H1 (cell line): ENCODE results near the gene PIGK. TPM values are rescaled to one million over a fixed set of nuclear protein-coding genes. Genes with fewer than 3 reads are reported as not detected.

Experiments used
- CTCF ChIA-PET: fragments of 300-600 bp; sonication (Branson Sonifier 250); formaldehyde crosslinking; loops from one replicate; lab custom pipeline; 2021; ENCODE audit not compliant: partially characterized antibody; lab: Charles Lee
- POLR2A ChIA-PET: fragments of 300-600 bp; sonication (Branson Sonifier 250); formaldehyde crosslinking; loops from one replicate; lab custom pipeline; 2021; ENCODE audit warnings: inconsistent platforms; ENCODE audit not compliant: partially characterized antibody; lab: Charles Lee
- DNase-seq, 2 experiments: peaks; one replicate each; pipeline versions ENCODE4 v3.0.0 to v3.0.0-alpha.2; 2010 to 2022; ENCODE audit warnings: low spot score in 2 of 2, low read depth in 1 of 2, mixed read lengths in 1 of 2
- FAIRE-seq: peaks from 2 replicates; lab custom pipeline; 2011; peaks lifted over from hg19 to GRCh38; lab: Jason Lieb, UNC
- H2AFZ ChIP-seq: 2 replicates; pipeline ENCODE4 v1.8.1; 2012; ENCODE audit warnings: low read length, inconsistent platforms
- H2AK5ac ChIP-seq: 2 replicates; pipeline ENCODE4 v1.6.1; 2013; ENCODE audit warnings: low read depth, low read length
- H2BK120ac ChIP-seq: replicated peaks from 2 replicates; pipeline ENCODE3; 2013; ENCODE audit warnings: low read depth, low read length, inconsistent platforms
- H2BK12ac ChIP-seq: 2 replicates; pipeline ENCODE4 v1.6.1; 2013; ENCODE audit warnings: low read depth, low read length
- H2BK15ac ChIP-seq: 2 replicates; pipeline ENCODE4 v1.6.1; 2013; ENCODE audit warnings: low read length
- H2BK20ac ChIP-seq: 2 replicates; pipeline ENCODE4 v1.6.1; 2013; ENCODE audit warnings: low read length
- H2BK5ac ChIP-seq: 2 replicates; pipeline ENCODE4 v1.6.1; 2013; ENCODE audit warnings: low read depth, low read length
- H3K14ac ChIP-seq: 2 replicates; pipeline ENCODE4 v1.6.1; 2013; ENCODE audit warnings: inconsistent platforms; ENCODE audit not compliant: insufficient read length
- H3K18ac ChIP-seq: 2 replicates; pipeline ENCODE4 v1.6.1; 2013; ENCODE audit warnings: low read length; ENCODE audit errors: extremely low read depth
- H3K23ac ChIP-seq: 2 replicates; pipeline ENCODE4 v1.6.1; 2013; ENCODE audit warnings: inconsistent platforms; ENCODE audit not compliant: insufficient read length
- H3K23me2 ChIP-seq: 2 replicates; pipeline ENCODE4 v1.6.1; 2013; ENCODE audit warnings: low read depth, low read length
- H3K27ac ChIP-seq: 2 replicates; pipeline ENCODE4 v1.6.1; 2011; ENCODE audit warnings: low read depth, low read length, inconsistent platforms
- H3K27me3 ChIP-seq, 4 experiments: replicated peaks in 1 of 4; 1 replicate in 1 of 4; 2 replicates in 3 of 4; pipeline versions ENCODE4 v1.6.1 to v1.8.1; 2011 to 2013; ENCODE audit warnings: low read length in 3 of 4, mild to moderate bottlenecking in 3 of 4, inconsistent platforms in 2 of 4, mixed read lengths in 2 of 4, moderate library complexity in 1 of 4; ENCODE audit not compliant: control insufficient read depth in 3 of 4, insufficient read depth in 3 of 4; ENCODE audit errors: extremely low read depth in 1 of 4
- H3K36me3 ChIP-seq, 4 experiments: 2 replicates each; pipeline versions ENCODE4 v1.6.1 to v1.8.1; 2011 to 2013; ENCODE audit warnings: mild to moderate bottlenecking in 4 of 4, low read length in 3 of 4, moderate library complexity in 2 of 4, control low read depth in 1 of 4, inconsistent platforms in 1 of 4; ENCODE audit not compliant: insufficient read depth in 4 of 4, control insufficient read depth in 2 of 4
- H3K4ac ChIP-seq: replicated peaks from 2 replicates; pipeline ENCODE3; 2013; ENCODE audit warnings: low read length, low read depth, mixed read lengths, inconsistent platforms; ENCODE audit not compliant: insufficient read length
- H3K4me1 ChIP-seq, 4 experiments: replicated peaks in 1 of 4; 1 replicate in 1 of 4; 2 replicates in 3 of 4; pipeline versions ENCODE4 v1.6.1 to v1.8.1; 2011 to 2013; ENCODE audit warnings: low read length in 3 of 4, inconsistent platforms in 2 of 4, mixed read lengths in 1 of 4; ENCODE audit not compliant: insufficient read depth in 4 of 4, control insufficient read depth in 3 of 4
- H3K4me2 ChIP-seq, 2 experiments: 2 replicates each; pipeline versions ENCODE4 v1.6.1 to v1.8.1; 2011 to 2013; ENCODE audit warnings: low read depth in 2 of 2, low read length in 2 of 2, control low read depth in 1 of 2, inconsistent platforms in 1 of 2, mild to moderate bottlenecking in 1 of 2; ENCODE audit not compliant: insufficient read depth in 1 of 2
- H3K4me3 ChIP-seq, 4 experiments: fragments of 200-600, 300-600 bp in 1 of 4; sonication (generic), shearing (Covaris generic), sonication (Bioruptor Twin) in 1 of 4; 2 replicates each; pipeline versions ENCODE4 v1.5.1 to v1.8.1; 2011 to 2016; ENCODE audit warnings: low read length in 4 of 4, low read depth in 3 of 4, control low read depth in 2 of 4, inconsistent platforms in 2 of 4, mild to moderate bottlenecking in 2 of 4, mixed read lengths in 1 of 4, moderate library complexity in 1 of 4; ENCODE audit not compliant: insufficient read depth in 2 of 4; ENCODE audit errors: extremely low read depth in 1 of 4
- H3K56ac ChIP-seq: replicated peaks from 2 replicates; pipeline ENCODE3; 2013; ENCODE audit warnings: low read depth, mild to moderate bottlenecking, mixed read lengths, low read length, inconsistent platforms; ENCODE audit not compliant: insufficient read length
- H3K79me1 ChIP-seq: 2 replicates; pipeline ENCODE4 v1.6.1; 2013; ENCODE audit warnings: low read depth, low read length, control low read depth
- H3K79me2 ChIP-seq, 2 experiments: 2 replicates each; pipeline versions ENCODE4 v1.6.1 to v1.8.1; 2012 to 2013; ENCODE audit warnings: low read length in 2 of 2, mild to moderate bottlenecking in 2 of 2, inconsistent platforms in 1 of 2; ENCODE audit not compliant: insufficient read depth in 2 of 2, control insufficient read depth in 1 of 2
- H3K9ac ChIP-seq, 4 experiments: replicated peaks in 1 of 4; 1 replicate in 1 of 4; 2 replicates in 3 of 4; pipeline versions ENCODE4 v1.6.1 to v1.8.1; 2011 to 2013; ENCODE audit warnings: low read depth in 3 of 4, low read length in 3 of 4, control low read depth in 2 of 4, mild to moderate bottlenecking in 2 of 4, moderate library complexity in 2 of 4, inconsistent platforms in 1 of 4; ENCODE audit errors: extremely low read depth in 1 of 4
- H3K9me3 ChIP-seq, 2 experiments: 2 replicates each; pipeline versions ENCODE4 v1.6.1 to v1.8.1; 2012 to 2013; ENCODE audit warnings: mild to moderate bottlenecking in 2 of 2, moderate library complexity in 2 of 2, control low read depth in 1 of 2, inconsistent platforms in 1 of 2, low read depth in 1 of 2, low read length in 1 of 2, mixed read lengths in 1 of 2; ENCODE audit not compliant: insufficient read depth in 2 of 2
- H4K20me1 ChIP-seq, 2 experiments: replicated peaks in 1 of 2; 2 replicates each; pipeline versions ENCODE3 to v1.8.1; 2011 to 2013; ENCODE audit warnings: inconsistent platforms in 2 of 2, low read length in 2 of 2, mild to moderate bottlenecking in 1 of 2; ENCODE audit not compliant: insufficient read depth in 2 of 2, control insufficient read depth in 1 of 2
- H4K5ac ChIP-seq: 2 replicates; pipeline ENCODE4 v1.6.1; 2013; ENCODE audit warnings: low read length, low read depth, mixed read lengths, inconsistent platforms; ENCODE audit not compliant: insufficient read length
- H4K8ac ChIP-seq: 2 replicates; pipeline ENCODE4 v1.8.0; 2013; ENCODE audit warnings: mild to moderate bottlenecking, moderate library complexity, low read length, inconsistent platforms; ENCODE audit not compliant: insufficient read depth; ENCODE audit errors: extremely low read depth
- H4K91ac ChIP-seq: replicated peaks from 2 replicates; pipeline ENCODE3; 2013; ENCODE audit warnings: low read length, mixed read lengths, inconsistent platforms; ENCODE audit not compliant: insufficient read length
- ASH2L ChIP-seq: fragments of 200-600, 300-600 bp; sonication (generic); IDR thresholded peaks from one replicate; pipeline ENCODE4 v1.7.1; 2017; ENCODE audit warnings: low read length
- E2F6 ChIP-seq: IDR thresholded peaks from 2 replicates; pipeline ENCODE4 v1.6.1; 2012; ENCODE audit warnings: inconsistent platforms
- KDM5A ChIP-seq: fragments of 200-600 bp; IDR thresholded peaks from 2 replicates; pipeline ENCODE4 v1.7.1; 2012; ENCODE audit warnings: mild to moderate bottlenecking, low read length, inconsistent platforms, mixed read lengths
- MAX ChIP-seq: IDR thresholded peaks from 2 replicates; pipeline ENCODE4 v1.6.1; 2012; ENCODE audit warnings: inconsistent platforms
- NANOG ChIP-seq: IDR thresholded peaks from 2 replicates; pipeline ENCODE4 v1.6.1; 2011; ENCODE audit warnings: low read length, low read depth, mild to moderate bottlenecking, inconsistent platforms; ENCODE audit not compliant: insufficient read depth, poor library complexity, severe bottlenecking
- RAD21 ChIP-seq, 2 experiments: IDR thresholded peaks in 1 of 2; conservative IDR thresholded peaks in 1 of 2; 2 replicates each; pipeline ENCODE4 v1.6.1; 2011; ENCODE audit warnings: low read depth in 2 of 2, low read length in 2 of 2, improper control_type of control experiment in 1 of 2, inconsistent platforms in 1 of 2, mild to moderate bottlenecking in 1 of 2, moderate library complexity in 1 of 2
- SIN3A ChIP-seq, 2 experiments: IDR thresholded peaks in 1 of 2; conservative IDR thresholded peaks in 1 of 2; 2 replicates each; pipeline ENCODE4 v1.6.1; 2011 to 2012; ENCODE audit warnings: low read length in 2 of 2, improper control_type of control experiment in 1 of 2, low read depth in 1 of 2, mild to moderate bottlenecking in 1 of 2
- YY1 ChIP-seq: IDR thresholded peaks from 2 replicates; pipeline ENCODE4 v1.6.1; 2011; ENCODE audit warnings: low read depth, mild to moderate bottlenecking, low read length
- WGBS, 2 experiments: shearing (Covaris generic) in 1 of 2; methylation state at CpG; one replicate each; pipeline versions ENCODE4 v1.1.6 to v1.1.7; 2013 to 2015; ENCODE audit warnings: low lambda C conversion rate in 2 of 2, mixed read lengths in 2 of 2, inconsistent platforms in 1 of 2, low coverage in 1 of 2, missing lambda C conversion rate in 1 of 2; ENCODE audit not compliant: insufficient replicate concordance in 2 of 2, insufficient coverage in 1 of 2, insufficient read length in 1 of 2; ENCODE audit errors: extremely low coverage in 1 of 2, missing lambda C conversion rate in 1 of 2; 5-methylcytosine and 5-hydroxymethylcytosine counted together
- polyA plus RNA-seq, 7 experiments: library from polyadenylated mRNA; depleted of rRNA in 3 of 7; stranded (reverse) in 5 of 7; unstranded in 2 of 7; fragments of >200 nt in 5 of 7; fragments of 200-250 nt in 2 of 7; gene quantifications; 1 replicate in 5 of 7; 2 replicates in 1 of 7; 4 replicates in 1 of 7; pipeline versions ENCODE4 v1.2.1 to v1.2.3, GENCODE V29; 2011 to 2013; ENCODE audit warnings: missing spikeins in 2 of 7, mixed read lengths in 2 of 7
- total RNA-seq: library from RNA; stranded (reverse); fragmentation: NEBNext Ultra II Directional; extraction: Animal tissue kit (Norgen Biotek cat#: 25700); gene quantifications from 2 replicates; pipeline ENCODE4 v1.2.1, GENCODE V29; 2021

Gene PIGK
- total and polyA plus RNA-seq, 2 of the 8 experiments (the other 6 are each of a cell fraction or from before 2014, with no cell fraction given) = 5.6 to 23.2 TPM

- no peak overlapping the region for H3K23ac ChIP-seq
- no peaks in the 10 kb centered on the region for H3K36me3 ChIP-seq
- H4K20me1 ChIP-seq = no peaks in the 10 kb centered on the region
- TF ChIP-seq SIN3A (conservative IDR thresholded peaks at IDR 0.05 in 1 of 2, IDR thresholded peaks at IDR 0.05 in 1 of 2; ENCODE audit: low read depth in 1 of 2, low read length in 2 of 2) = no peak
- TF ChIP-seq YY1 = no peak
- TF ChIP-seq MAX = no peak
- no peak for TF ChIP-seq E2F6
- no peak for TF ChIP-seq KDM5A
- no peak for TF ChIP-seq ASH2L
- TF ChIP-seq RAD21 (IDR thresholded peaks at IDR 0.05 in 1 of 2, conservative IDR thresholded peaks at IDR 0.05 in 1 of 2; ENCODE audit: low read depth in 2 of 2, low read length in 2 of 2) = no peak
- TF ChIP-seq NANOG = no peak
- no peak overlapping the region for H4K5ac ChIP-seq
- no peak overlapping the region for H3K27ac ChIP-seq
- H3K9ac ChIP-seq = no peak overlapping the region
- H4K91ac ChIP-seq = no peak overlapping the region
- H4K8ac ChIP-seq = no peak overlapping the region
- H3K27me3 ChIP-seq = peaks cover 0 to 1% (median 0%) of the 10 kb centered on the region in 4 experiments; a peak in 1 of 7 replicates
- H2AFZ ChIP-seq = no peak overlapping the region
- H3K14ac ChIP-seq = no peak overlapping the region
- no peak overlapping the region for H2AK5ac ChIP-seq
- H3K9me3 ChIP-seq = 0 out of 4 replicates have a peak, but pooled peaks cover 0 to 2% of the 10 kb centered on the region in 2 experiments
- H2BK5ac ChIP-seq = no peak overlapping the region
- 100% methylated on average over 1 of the region's 1 CpG; no CpG with 5 or more reads in 1 of the 2 experiments for WGBS, 2 experiments
- no peaks in the 10 kb centered on the region for H3K4me1 ChIP-seq
- FAIRE-seq = no peak
- H3K4ac ChIP-seq = no peak overlapping the region
- H3K4me3 ChIP-seq = no peak overlapping the region
- ChIA-PET POLR2A (no interaction called here), CTCF (no interaction called here)
- H2BK120ac ChIP-seq = no peak overlapping the region
- no peak overlapping the region for H3K18ac ChIP-seq
- no peaks in the 10 kb centered on the region for H3K23me2 ChIP-seq
- DNase-seq = no peak
- no peak overlapping the region for H2BK15ac ChIP-seq
- no peaks in the 10 kb centered on the region for H3K79me1 ChIP-seq
- no peak overlapping the region for H2BK12ac ChIP-seq
- H3K79me2 ChIP-seq = no peaks in the 10 kb centered on the region
- H2BK20ac ChIP-seq = no peak overlapping the region
- no peak overlapping the region for H3K4me2 ChIP-seq
- no peak overlapping the region for H3K56ac ChIP-seq
These were observed 180.1 kb downstream of the PIGK start for GRCh38 chr1:77039111-77039510.
